ENCODE results near the gene ARFGAP1. TPM values are rescaled to one million over a fixed set of nuclear protein-coding genes. Genes with fewer than 3 reads are reported as not detected.

Gene ARFGAP1
- polyA plus RNA-seq, 1 donor (not counting 4 experiments of a cell fraction or from before 2014, with no cell fraction given), result 31.5 TPM

DNA sequence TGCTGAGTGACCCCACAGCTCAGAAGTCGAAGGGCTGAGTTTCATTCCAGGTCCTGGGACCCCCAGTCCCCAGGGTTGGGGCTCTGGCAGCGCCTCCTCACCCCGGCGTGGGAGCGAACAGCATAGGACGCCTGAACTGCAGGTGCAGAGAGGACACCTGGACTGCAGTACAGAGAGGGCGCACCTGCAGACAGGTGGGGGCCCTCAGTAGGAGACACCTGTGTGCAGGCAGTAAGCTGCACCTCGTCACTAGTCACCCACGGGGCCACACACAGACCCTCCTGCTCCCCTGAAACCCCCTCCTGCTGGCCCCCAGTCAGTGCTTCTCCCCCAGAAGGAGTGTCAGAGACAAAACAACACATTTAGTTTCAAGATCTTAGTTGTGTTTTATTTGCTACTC lies 9.8 kb upstream of the ARFGAP1 start:
- dilution Hi-C loops (cut with MboI; ENCODE audit: extremely low pct_ligation_motif_present, low sequenced_read_pairs), result no loop called here
- peaks cover 25% of the 10 kb centered on the region for H3K27me3 ChIP-seq (ENCODE audit: control insufficient read depth, extremely low read depth, insufficient read depth, low read length)
- H3K9me1 ChIP-seq (ENCODE audit: control insufficient read depth, extremely low read depth, insufficient read depth, low read length), result no peaks in the 10 kb centered on the region

DNA sequence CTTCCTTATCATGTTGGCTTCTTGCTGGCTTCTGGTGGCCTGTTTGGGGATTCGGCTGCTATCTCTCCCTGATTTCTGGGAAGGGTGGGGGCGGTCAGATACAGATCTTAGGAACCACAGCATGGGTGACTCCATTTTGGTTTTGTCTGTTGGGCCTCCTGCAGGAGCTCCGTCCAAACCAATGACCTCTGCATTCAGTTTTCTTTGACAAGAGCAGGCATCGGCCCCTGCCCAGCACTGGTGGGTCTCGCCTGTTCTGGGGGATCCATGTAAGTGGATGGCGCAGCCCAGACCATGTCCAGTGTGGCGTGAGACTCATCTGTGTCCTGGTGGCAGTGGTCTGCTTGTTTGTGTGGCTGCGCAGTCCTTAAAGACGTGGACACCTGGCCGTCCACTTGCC lies 8.6 kb upstream of the ARFGAP1 start:
- H3K9ac ChIP-seq (ENCODE audit: control insufficient read depth, extremely low read depth, insufficient read depth, low read length), result no peak overlapping the region

More for the DNA sequence above, 9.8 kb upstream of the ARFGAP1 start:
- Histone ChIP-seq H3K36me3 (ENCODE audit: control insufficient read depth in 2 of 2, extremely low read depth in 1 of 2, insufficient read depth in 2 of 2, low read length in 2 of 2) (no peaks in the 10 kb centered on the region), H3K9ac (ENCODE audit: control insufficient read depth, extremely low read depth, insufficient read depth, low read length) (no peak overlapping the region), H3K9me3 (ENCODE audit: control insufficient read depth, low read depth, low read length) (no peaks in the 10 kb centered on the region), H3K27ac (ENCODE audit: control insufficient read depth, insufficient read depth, low read length) (no peak overlapping the region), H3K4me2 (ENCODE audit: control insufficient read depth, extremely low read depth, insufficient read depth, low read depth, low read length) (no peak overlapping the region), H4K20me1 (ENCODE audit: control insufficient read depth, extremely low read depth, insufficient read depth, low read length) (no peaks in the 10 kb centered on the region), H3K4me1 (ENCODE audit: control insufficient read depth, extremely low read depth, insufficient read depth, low read length) (no peaks in the 10 kb centered on the region), H3K4me3 (ENCODE audit: control insufficient read depth in 2 of 3, extremely low read depth in 1 of 3, insufficient read depth in 2 of 3, low read depth in 1 of 3, low read length in 3 of 3) (no peak overlapping the region), H3K79me2 (ENCODE audit: control insufficient read depth, insufficient read depth, low read length) (no peaks in the 10 kb centered on the region), H2AFZ (ENCODE audit: control insufficient read depth, low read length) (no peak overlapping the region)
- DNase-seq (ENCODE audit: low read depth, low spot score) (no peak), FAIRE-seq (no peak)
- no peak for TF ChIP-seq EZH2 (IDR thresholded peaks at IDR 0.05; ENCODE audit: low read length)
- TF ChIP-seq, protein P1, sequence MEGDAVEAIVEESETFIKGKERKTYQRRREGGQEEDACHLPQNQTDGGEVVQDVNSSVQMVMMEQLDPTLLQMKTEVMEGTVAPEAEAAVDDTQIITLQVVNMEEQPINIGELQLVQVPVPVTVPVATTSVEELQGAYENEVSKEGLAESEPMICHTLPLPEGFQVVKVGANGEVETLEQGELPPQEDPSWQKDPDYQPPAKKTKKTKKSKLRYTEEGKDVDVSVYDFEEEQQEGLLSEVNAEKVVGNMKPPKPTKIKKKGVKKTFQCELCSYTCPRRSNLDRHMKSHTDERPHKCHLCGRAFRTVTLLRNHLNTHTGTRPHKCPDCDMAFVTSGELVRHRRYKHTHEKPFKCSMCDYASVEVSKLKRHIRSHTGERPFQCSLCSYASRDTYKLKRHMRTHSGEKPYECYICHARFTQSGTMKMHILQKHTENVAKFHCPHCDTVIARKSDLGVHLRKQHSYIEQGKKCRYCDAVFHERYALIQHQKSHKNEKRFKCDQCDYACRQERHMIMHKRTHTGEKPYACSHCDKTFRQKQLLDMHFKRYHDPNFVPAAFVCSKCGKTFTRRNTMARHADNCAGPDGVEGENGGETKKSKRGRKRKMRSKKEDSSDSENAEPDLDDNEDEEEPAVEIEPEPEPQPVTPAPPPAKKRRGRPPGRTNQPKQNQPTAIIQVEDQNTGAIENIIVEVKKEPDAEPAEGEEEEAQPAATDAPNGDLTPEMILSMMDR (optimal IDR thresholded peaks at IDR 0.05 in 1 of 3, IDR thresholded peaks at IDR 0.05 in 1 of 3, conservative IDR thresholded peaks at IDR 0.05 in 1 of 3; ENCODE audit: extremely low read depth in 1 of 3, insufficient read depth in 2 of 3, low read length in 3 of 3), result no peak

More for the DNA sequence above, 8.6 kb upstream of the ARFGAP1 start:
- Histone ChIP-seq H2AFZ (ENCODE audit: control insufficient read depth, low read length) (no peak overlapping the region), H3K27ac (ENCODE audit: control insufficient read depth, insufficient read depth, low read length) (no peak overlapping the region), H3K27me3 (ENCODE audit: control insufficient read depth, extremely low read depth, insufficient read depth, low read length) (peaks cover 21% of the 10 kb centered on the region), H3K9me1 (ENCODE audit: control insufficient read depth, extremely low read depth, insufficient read depth, low read length) (no peaks in the 10 kb centered on the region), H4K20me1 (ENCODE audit: control insufficient read depth, extremely low read depth, insufficient read depth, low read length) (no peaks in the 10 kb centered on the region), H3K9me3 (ENCODE audit: control insufficient read depth, low read depth, low read length) (no peaks in the 10 kb centered on the region), H3K79me2 (ENCODE audit: control insufficient read depth, insufficient read depth, low read length) (no peaks in the 10 kb centered on the region), H3K4me2 (ENCODE audit: control insufficient read depth, extremely low read depth, insufficient read depth, low read depth, low read length) (no peak overlapping the region), H3K4me1 (ENCODE audit: control insufficient read depth, extremely low read depth, insufficient read depth, low read length) (peaks cover 7% of the 10 kb centered on the region), H3K36me3 (ENCODE audit: control insufficient read depth in 2 of 2, extremely low read depth in 1 of 2, insufficient read depth in 2 of 2, low read length in 2 of 2) (no peaks in the 10 kb centered on the region), H3K4me3 (ENCODE audit: control insufficient read depth in 2 of 3, extremely low read depth in 1 of 3, insufficient read depth in 2 of 3, low read depth in 1 of 3, low read length in 3 of 3) (no peak overlapping the region)
- TF ChIP-seq, protein P1 (optimal IDR thresholded peaks at IDR 0.05 in 1 of 3, IDR thresholded peaks at IDR 0.05 in 1 of 3, conservative IDR thresholded peaks at IDR 0.05 in 1 of 3; ENCODE audit: extremely low read depth in 1 of 3, insufficient read depth in 2 of 3, low read length in 3 of 3), result no peak
- TF ChIP-seq EZH2 (IDR thresholded peaks at IDR 0.05; ENCODE audit: low read length), result no peak
- DNase-seq (ENCODE audit: low read depth, low spot score), result no peak
- dilution Hi-C loops (cut with MboI; ENCODE audit: extremely low pct_ligation_motif_present, low sequenced_read_pairs), result no loop called here
- no peak for FAIRE-seq
